Naive B cell (primary cell): Measurements from ENCODE around the gene MACROD1. TPM values are rescaled to one million over a fixed set of nuclear protein-coding genes. Genes with fewer than 3 reads are reported as not detected.

Experiments used
- ATAC-seq, 2 donors: fragments of 150-1000 bp; cut with Tn5 transposase; 2 replicates each; pipeline ENCODE4 v1.10.0; 2021; ENCODE audit warnings: low read depth in 2 of 2, mild to moderate bottlenecking in 2 of 2, moderate library complexity in 2 of 2
- DNase-seq: peaks from one replicate; pipeline ENCODE4 v3.0.0; 2022
- H3K27ac Mint-ChIP-seq, 6 donors: one replicate each; pipeline ENCODE4 v1.8.0; 2020 to 2022; ENCODE audit warnings: mild to moderate bottlenecking in 6 of 6, mixed read lengths in 6 of 6, moderate library complexity in 5 of 6, inconsistent platforms in 2 of 6
- H3K27me3 Mint-ChIP-seq, 3 donors: one replicate each; pipeline ENCODE4 v1.8.0; 2021 to 2022; ENCODE audit warnings: mixed read lengths in 3 of 3, mild to moderate bottlenecking in 1 of 3
- H3K36me3 Mint-ChIP-seq, 2 donors: one replicate each; pipeline ENCODE4 v1.8.0; 2020 to 2022; ENCODE audit warnings: mixed read lengths in 2 of 2, inconsistent platforms in 1 of 2, mild to moderate bottlenecking in 1 of 2
- H3K4me1 Mint-ChIP-seq, 3 donors: one replicate each; pipeline ENCODE4 v1.8.0; 2020 to 2022; ENCODE audit warnings: mixed read lengths in 3 of 3, inconsistent platforms in 1 of 3, mild to moderate bottlenecking in 1 of 3, moderate library complexity in 1 of 3
- H3K4me3 Mint-ChIP-seq, 8 donors: one replicate each; pipeline ENCODE4 v1.8.0; 2020 to 2022; ENCODE audit warnings: mild to moderate bottlenecking in 8 of 8, mixed read lengths in 8 of 8, moderate library complexity in 8 of 8, inconsistent platforms in 2 of 8
- H3K9me3 Mint-ChIP-seq, 7 donors: one replicate each; pipeline ENCODE4 v1.8.0; 2020 to 2022; ENCODE audit warnings: mixed read lengths in 7 of 7, mild to moderate bottlenecking in 5 of 7, inconsistent platforms in 2 of 7, moderate library complexity in 1 of 7
- polyA plus RNA-seq, 6 donors: library from polyadenylated mRNA; unstranded; fragments of 300-500 nt; fragmentation: Illumina TruSeq; gene quantifications; one replicate each; pipeline ENCODE4 v1.2.3, GENCODE V29; 2021; ENCODE audit warnings: low read depth in 6 of 6

MACROD1 gene
- polyA plus RNA-seq, 6 donors from 2014 or later: 1.5 to 7.0 (median 3.2) TPM

- H3K4me3 Mint-ChIP-seq: no peak overlapping the region
- no peaks in the 10 kb centered on the region for H3K4me1 Mint-ChIP-seq
Observed at GRCh38 chr11:64077607-64078006, 88.3 kb downstream of the MACROD1 start.

GRCh38 chr11:64076758-64077157, 89.2 kb downstream of the MACROD1 start:
- Mint-ChIP-seq H3K27ac (no peak overlapping the region), H3K4me3 (no peak overlapping the region), H3K4me1 (no peaks in the 10 kb centered on the region), H3K9me3 (no peaks in the 10 kb centered on the region), H3K27me3 (no peaks in the 10 kb centered on the region), H3K36me3 (no peaks in the 10 kb centered on the region)
- DNase-seq: no peak
- no peak for ATAC-seq

More at GRCh38 chr11:64077607-64078006, 88.3 kb downstream of the MACROD1 start:
- Mint-ChIP-seq H3K27me3 (no peaks in the 10 kb centered on the region), H3K9me3 (no peaks in the 10 kb centered on the region), H3K36me3 (no peaks in the 10 kb centered on the region), H3K27ac (no peak overlapping the region)
- ATAC-seq: no peak
- DNase-seq: no peak

- no peaks in the 10 kb centered on the region for H3K4me1 Mint-ChIP-seq
- ATAC-seq (no peak), DNase-seq (no peak)
- H3K4me3 Mint-ChIP-seq: no peak overlapping the region
- H3K27me3 Mint-ChIP-seq: no peaks in the 10 kb centered on the region
- H3K9me3 Mint-ChIP-seq: no peaks in the 10 kb centered on the region
- no peaks in the 10 kb centered on the region for H3K36me3 Mint-ChIP-seq
- no peak overlapping the region for H3K27ac Mint-ChIP-seq
Observed at GRCh38 chr11:64074239-64074638, 91.7 kb downstream of the MACROD1 start.

- Mint-ChIP-seq H3K27ac (no peak overlapping the region), H3K27me3 (no peaks in the 10 kb centered on the region), H3K9me3 (no peaks in the 10 kb centered on the region), H3K36me3 (no peaks in the 10 kb centered on the region), H3K4me3 (no peak overlapping the region), H3K4me1 (no peaks in the 10 kb centered on the region)
- DNase-seq (no peak), ATAC-seq (no peak)
Observed at GRCh38 chr11:64073542-64073941, 92.4 kb downstream of the MACROD1 start.

- Mint-ChIP-seq H3K4me1 (no peaks in the 10 kb centered on the region), H3K4me3 (no peak overlapping the region), H3K27me3 (no peaks in the 10 kb centered on the region), H3K36me3 (no peaks in the 10 kb centered on the region), H3K9me3 (no peaks in the 10 kb centered on the region), H3K27ac (no peak overlapping the region)
- no peak for DNase-seq
- no peak for ATAC-seq
Observed at GRCh38 chr11:64072871-64073270, 93.0 kb downstream of the MACROD1 start.

GRCh38 chr11:64072403-64072802, 93.5 kb downstream of the MACROD1 start:
- H3K27ac Mint-ChIP-seq: no peak overlapping the region
- no peaks in the 10 kb centered on the region for H3K27me3 Mint-ChIP-seq
- H3K4me3 Mint-ChIP-seq: no peak overlapping the region
- no peaks in the 10 kb centered on the region for H3K9me3 Mint-ChIP-seq
- no peaks in the 10 kb centered on the region for H3K36me3 Mint-ChIP-seq
- DNase-seq (no peak), ATAC-seq (no peak)
- H3K4me1 Mint-ChIP-seq: no peaks in the 10 kb centered on the region

GRCh38 chr11:64071849-64072248, 94.1 kb downstream of the MACROD1 start:
- no peak overlapping the region for H3K4me3 Mint-ChIP-seq
- DNase-seq (no peak), ATAC-seq (no peak)
- no peaks in the 10 kb centered on the region for H3K9me3 Mint-ChIP-seq
- peaks cover 0 to 3% (median 0%) of the 10 kb centered on the region in 3 donors for H3K27me3 Mint-ChIP-seq
- H3K27ac Mint-ChIP-seq: no peak overlapping the region
- no peaks in the 10 kb centered on the region for H3K4me1 Mint-ChIP-seq
- no peaks in the 10 kb centered on the region for H3K36me3 Mint-ChIP-seq

- Mint-ChIP-seq H3K36me3 (no peaks in the 10 kb centered on the region), H3K9me3 (no peaks in the 10 kb centered on the region), H3K27ac (no peak overlapping the region), H3K27me3 (peaks cover 0 to 6% (median 0%) of the 10 kb centered on the region in 3 donors), H3K4me3 (no peak overlapping the region), H3K4me1 (no peaks in the 10 kb centered on the region)
- ATAC-seq: no peak
- DNase-seq: no peak
Observed at GRCh38 chr11:64070314-64070681, 95.6 kb downstream of the MACROD1 start.

GRCh38 chr11:64069401-64070313, 96.3 kb downstream of the MACROD1 start:
- no peak for DNase-seq
- Mint-ChIP-seq H3K9me3 (no peaks in the 10 kb centered on the region), H3K27ac (no peak overlapping the region), H3K4me1 (peaks cover 0 to 3% (median 0%) of the 10 kb centered on the region in 3 donors), H3K4me3 (no peak overlapping the region), H3K27me3 (peaks cover 0 to 11% (median 5%) of the 10 kb centered on the region in 3 donors), H3K36me3 (no peaks in the 10 kb centered on the region)
- ATAC-seq: no peak

GRCh38 chr11:64068705-64069400, 97.1 kb downstream of the MACROD1 start:
- H3K4me1 Mint-ChIP-seq: peaks cover 0 to 4% (median 0%) of the 10 kb centered on the region in 3 donors
- H3K9me3 Mint-ChIP-seq: no peaks in the 10 kb centered on the region
- H3K27ac Mint-ChIP-seq: no peak overlapping the region
- peaks cover 0 to 13% (median 12%) of the 10 kb centered on the region in 3 donors for H3K27me3 Mint-ChIP-seq
- DNase-seq (no peak), ATAC-seq (no peak)
- no peak overlapping the region for H3K4me3 Mint-ChIP-seq
- no peaks in the 10 kb centered on the region for H3K36me3 Mint-ChIP-seq

- Mint-ChIP-seq H3K27ac (no peak overlapping the region), H3K4me3 (no peak overlapping the region)
- ATAC-seq: no peak
Observed at GRCh38 chr11:64067230-64067993, 98.5 kb downstream of the MACROD1 start.

GRCh38 chr11:64065712-64066111, 100.2 kb downstream of the MACROD1 start:
- peaks cover 5 to 42% (median 38%) of the 10 kb centered on the region in 3 donors for H3K27me3 Mint-ChIP-seq
- peaks cover 13 to 14% (median 14%) of the 10 kb centered on the region in 3 donors for H3K4me1 Mint-ChIP-seq
- peak overlapping the region in 1 of 6 donors; percentile 9 for H3K27ac Mint-ChIP-seq
- H3K4me3 Mint-ChIP-seq: no peak overlapping the region
- ATAC-seq (no peak), DNase-seq (no peak)
- H3K36me3 Mint-ChIP-seq: no peaks in the 10 kb centered on the region
- no peaks in the 10 kb centered on the region for H3K9me3 Mint-ChIP-seq

More at GRCh38 chr11:64067230-64067993, 98.5 kb downstream of the MACROD1 start:
- peaks cover 0 to 27% (median 21%) of the 10 kb centered on the region in 3 donors for H3K27me3 Mint-ChIP-seq
- peaks cover 0 to 4% (median 0%) of the 10 kb centered on the region in 3 donors for H3K4me1 Mint-ChIP-seq
- no peaks in the 10 kb centered on the region for H3K36me3 Mint-ChIP-seq
- H3K9me3 Mint-ChIP-seq: no peaks in the 10 kb centered on the region
- DNase-seq: no peak

GRCh38 chr11:64065141-64065465, 100.8 kb downstream of the MACROD1 start:
- no peaks in the 10 kb centered on the region for H3K36me3 Mint-ChIP-seq
- no peak for DNase-seq
- no peak overlapping the region for H3K4me3 Mint-ChIP-seq
- H3K27ac Mint-ChIP-seq: no peak overlapping the region
- peaks cover 13 to 20% (median 14%) of the 10 kb centered on the region in 3 donors for H3K4me1 Mint-ChIP-seq
- peaks cover 5 to 44% (median 42%) of the 10 kb centered on the region in 3 donors for H3K27me3 Mint-ChIP-seq
- ATAC-seq: no peak
- H3K9me3 Mint-ChIP-seq: no peaks in the 10 kb centered on the region
